GM18868 (cell line): ENCODE measurements around the gene SH3PXD2A.

Experiments used
- ATAC-seq: cut with Tn5 transposase; IDR thresholded peaks from one replicate; pipeline ENCODE4 v1.9.1; 2021; ENCODE audit warnings: mild to moderate bottlenecking, moderate library complexity; ENCODE audit not compliant: unreplicated experiment

The SH3PXD2A gene

DNA sequence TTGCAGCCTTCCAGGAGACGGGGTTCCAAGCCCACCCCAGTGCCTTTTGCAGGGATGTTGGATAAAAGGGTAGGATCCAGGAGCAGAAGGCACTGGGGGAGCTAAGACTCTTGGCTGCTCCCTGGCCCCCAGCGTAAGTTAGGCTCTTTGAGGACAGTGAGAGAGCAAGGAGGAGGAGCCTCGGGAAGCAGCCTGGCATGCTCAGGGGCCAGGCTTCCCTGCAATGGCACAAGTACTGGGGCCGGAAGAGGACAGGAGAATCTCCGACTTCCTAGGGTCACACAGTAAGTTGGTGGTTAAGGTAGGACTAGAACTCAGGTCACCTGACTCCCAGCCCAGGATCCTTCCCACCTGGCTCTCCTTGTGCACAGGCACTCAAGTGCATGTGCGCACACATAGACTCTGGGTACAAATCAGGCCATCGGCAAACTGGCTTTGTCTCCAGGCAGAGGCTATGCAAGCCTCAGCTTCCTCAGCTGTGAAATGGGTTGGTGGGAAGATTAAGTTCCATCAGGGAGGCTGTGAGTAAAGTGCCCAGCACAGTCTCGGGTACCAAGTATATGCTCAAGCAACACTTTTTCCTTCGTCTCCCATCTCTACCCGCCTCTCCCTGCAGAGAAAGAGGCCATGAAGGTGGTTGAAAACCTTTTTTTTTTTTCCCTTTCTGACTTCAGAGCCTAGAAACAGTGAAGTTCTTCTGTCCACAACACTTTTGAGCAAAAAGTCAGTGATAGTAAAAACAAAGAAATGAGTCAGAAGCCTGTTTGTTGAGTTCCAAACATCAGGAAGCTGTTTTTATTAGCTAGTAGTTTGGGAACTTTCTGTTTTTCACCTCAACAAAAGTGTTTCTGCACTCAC is 282.8 kb downstream of the SH3PXD2A start:
- ATAC-seq: no peak

DNA sequence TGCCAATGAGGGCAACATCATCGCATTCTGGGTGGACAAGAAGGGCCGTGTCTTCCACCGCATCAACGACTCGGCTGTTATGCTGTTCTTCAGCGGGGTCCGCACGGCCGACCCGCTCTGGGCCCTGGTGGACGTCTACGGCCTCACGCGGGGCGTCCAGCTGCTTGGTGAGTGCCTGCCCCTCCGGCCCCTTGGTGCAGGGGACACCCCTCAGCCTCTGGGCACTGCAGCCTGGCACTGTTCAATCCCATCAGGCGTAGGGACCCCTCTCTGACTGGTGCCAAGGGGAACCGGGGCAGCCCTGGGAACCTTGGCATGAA is 283.8 kb downstream of the SH3PXD2A start:
- no peak for ATAC-seq

DNA sequence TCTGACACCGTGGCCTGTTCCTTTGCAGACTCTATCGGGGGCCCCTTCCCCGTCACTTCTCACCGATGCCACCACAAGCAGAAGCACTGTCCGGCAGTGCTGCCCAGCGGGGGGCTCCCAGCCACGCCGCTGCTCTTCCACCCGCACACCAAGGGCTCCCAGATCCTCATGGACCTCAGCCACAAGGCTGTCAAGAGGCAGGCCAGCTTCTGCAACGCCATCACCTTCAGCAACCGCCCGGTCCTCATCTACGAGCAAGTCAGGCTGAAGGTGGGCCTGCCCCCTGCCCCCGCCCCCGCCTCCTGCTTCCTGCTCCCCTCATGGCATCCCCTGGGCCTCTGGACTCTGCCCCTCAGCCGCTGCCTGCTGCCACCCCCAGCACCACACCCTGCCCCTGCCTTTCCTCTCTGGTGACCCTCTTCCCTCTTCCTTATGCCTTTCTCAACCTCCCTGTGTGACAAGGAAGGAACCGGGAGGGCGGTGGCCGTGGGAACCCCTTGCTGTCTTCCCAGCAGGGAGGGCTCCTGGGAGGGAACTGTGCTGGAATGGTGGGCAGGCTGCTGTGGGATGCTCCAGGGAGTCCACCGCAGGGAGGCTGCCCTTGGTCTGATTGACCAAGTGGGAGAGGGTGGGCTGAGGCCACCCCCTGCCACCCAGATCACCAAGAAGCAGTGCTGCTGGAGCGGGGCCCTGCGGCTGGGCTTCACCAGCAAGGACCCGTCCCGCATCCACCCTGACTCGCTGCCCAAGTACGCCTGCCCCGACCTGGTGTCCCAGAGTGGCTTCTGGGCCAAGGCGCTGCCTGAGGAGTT is 284.3 kb downstream of the SH3PXD2A start:
- no peak for ATAC-seq

- no peak for ATAC-seq
Observed at GRCh38 chr10:103569896-103570295, 285.5 kb downstream of the SH3PXD2A start.

GRCh38 chr10:103568505-103568904 is 286.9 kb downstream of the SH3PXD2A start:
- no peak for ATAC-seq

GRCh38 chr10:103566536-103566935 is 288.8 kb downstream of the SH3PXD2A start:
- no peak for ATAC-seq

DNA sequence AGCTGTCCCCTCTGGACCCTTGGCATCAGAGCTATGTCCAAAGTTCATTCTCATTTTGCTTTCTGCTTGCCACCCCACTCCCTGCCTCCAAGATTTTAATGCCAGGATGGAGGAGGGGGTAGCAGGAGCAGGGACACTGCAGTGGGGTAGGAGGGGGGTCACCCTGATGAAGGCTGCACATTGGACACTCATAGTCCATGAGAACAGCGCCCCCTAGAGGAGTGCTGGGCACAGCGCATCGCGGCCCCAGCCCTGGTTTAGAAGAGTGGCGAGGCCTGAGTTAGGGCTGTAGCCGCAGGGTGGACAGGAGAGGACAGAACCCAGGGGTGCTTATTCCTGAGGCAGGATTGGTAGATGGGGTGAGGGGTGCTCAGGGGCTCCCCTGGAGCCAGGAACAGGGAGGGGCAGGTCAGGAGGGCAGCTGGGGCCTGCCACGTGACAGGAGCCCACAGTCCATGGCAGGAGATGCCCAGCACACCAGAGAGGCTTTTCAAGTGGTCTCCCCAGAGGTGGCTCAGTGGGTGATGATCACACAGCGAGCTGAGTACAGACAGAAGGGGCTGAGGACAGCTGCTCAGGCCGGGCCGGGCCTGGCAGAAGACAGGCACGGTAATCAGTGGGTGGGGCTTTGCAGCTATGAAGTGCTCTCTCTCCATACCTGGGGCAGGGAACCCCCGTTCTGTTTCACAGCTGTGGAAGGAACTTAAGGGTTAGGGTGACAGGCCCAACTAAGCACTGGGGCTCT is 290.4 kb downstream of the SH3PXD2A start:
- ATAC-seq: no peak

GRCh38 chr10:103564116-103564501 is 291.3 kb downstream of the SH3PXD2A start:
- ATAC-seq: no peak

DNA sequence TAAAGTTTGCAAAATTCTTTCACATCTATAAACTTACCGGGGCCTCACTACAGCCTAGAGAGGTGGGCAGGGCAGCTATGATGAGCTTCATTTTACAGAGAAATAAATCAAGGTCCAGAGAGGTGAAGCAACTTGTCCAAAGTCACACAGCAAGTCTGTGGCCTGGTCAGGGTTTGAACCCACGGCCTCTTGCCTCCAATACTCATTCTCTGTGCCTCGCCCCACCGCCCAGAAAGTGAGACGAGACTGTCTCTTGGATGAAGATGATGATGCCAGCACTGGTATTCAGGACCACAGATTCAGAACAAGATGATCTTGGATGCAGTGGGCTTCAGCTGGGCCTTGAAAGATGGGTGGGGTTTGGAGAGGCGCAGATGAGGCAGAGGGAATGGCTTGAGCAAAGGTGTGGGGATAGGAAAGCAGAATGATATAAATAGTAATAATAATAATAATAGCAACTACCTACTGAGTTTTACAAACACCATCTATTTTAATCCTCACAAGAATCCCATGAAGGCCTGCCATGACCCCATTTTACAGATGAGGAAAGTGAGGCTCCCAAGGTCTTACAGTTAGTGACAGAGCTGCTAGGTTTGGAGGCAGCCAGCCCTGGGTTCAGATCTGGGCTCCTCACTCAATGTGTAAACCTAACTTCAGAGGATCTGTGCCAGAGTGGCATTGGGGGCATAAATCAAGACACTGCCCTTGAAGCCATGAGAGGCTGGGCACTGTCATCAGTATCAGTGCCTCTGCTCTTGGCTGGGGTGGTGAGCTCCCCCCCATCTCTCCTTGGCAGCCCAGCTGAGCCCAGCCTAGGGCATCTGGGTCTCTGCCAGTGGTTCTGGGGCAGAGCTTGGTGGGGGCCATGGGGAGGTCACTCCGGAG is 291.9 kb downstream of the SH3PXD2A start:
- ATAC-seq: no peak

DNA sequence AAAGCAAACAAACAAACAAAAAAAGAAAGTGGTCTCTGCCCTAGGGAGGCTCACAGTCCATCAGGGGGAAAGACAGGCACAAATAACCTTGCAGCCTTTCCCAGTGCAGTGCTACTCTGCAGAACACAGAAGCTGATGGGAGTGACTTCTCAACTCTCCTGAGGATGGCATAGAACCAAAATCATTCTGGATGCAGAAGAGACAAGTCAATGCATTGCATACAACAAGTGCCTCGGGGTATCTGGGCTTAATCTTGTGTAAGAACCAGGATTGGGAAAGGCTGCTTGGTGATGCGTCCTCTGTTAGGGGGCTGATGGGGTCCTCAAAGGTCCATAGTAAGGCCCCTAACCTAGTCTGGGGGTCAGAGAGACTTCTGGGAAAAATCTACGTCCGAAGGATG is 293.0 kb downstream of the SH3PXD2A start:
- ATAC-seq: no peak

DNA sequence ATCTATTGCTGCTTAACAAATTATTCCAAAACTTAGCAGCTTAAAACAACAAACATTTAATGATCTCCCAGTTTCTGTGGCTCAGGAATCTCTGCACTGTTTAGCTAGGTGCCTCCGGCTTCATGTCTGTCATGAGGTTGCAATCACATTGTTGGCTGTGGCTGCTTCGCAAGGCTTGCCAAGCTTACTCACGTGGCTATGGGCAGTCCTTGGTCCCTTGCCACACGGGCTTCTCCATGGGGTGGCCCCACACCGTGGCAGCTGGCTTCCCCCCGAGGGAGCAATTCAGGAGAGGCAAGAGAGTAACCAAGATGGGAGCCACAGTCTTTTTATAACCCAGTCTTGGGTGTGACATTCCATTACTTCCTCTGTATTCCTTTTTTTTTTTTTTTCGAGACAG is 294.5 kb downstream of the SH3PXD2A start:
- ATAC-seq: no peak

DNA sequence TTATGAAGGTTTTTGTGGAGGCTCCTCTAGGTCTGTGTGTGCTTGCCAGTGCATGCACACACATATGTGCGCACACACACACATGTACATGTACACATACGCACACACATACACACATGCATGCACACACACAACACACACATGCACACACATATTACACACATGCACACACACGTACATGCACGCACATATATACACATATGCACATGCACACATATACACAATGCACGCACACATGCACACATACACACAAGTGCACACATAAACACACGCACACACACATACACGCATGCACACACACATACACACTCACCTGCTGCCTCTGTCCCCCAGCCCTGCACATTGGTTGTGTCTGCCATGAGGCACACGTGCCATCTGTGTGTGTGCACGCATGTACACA is 295.6 kb downstream of the SH3PXD2A start:
- ATAC-seq: no peak

DNA sequence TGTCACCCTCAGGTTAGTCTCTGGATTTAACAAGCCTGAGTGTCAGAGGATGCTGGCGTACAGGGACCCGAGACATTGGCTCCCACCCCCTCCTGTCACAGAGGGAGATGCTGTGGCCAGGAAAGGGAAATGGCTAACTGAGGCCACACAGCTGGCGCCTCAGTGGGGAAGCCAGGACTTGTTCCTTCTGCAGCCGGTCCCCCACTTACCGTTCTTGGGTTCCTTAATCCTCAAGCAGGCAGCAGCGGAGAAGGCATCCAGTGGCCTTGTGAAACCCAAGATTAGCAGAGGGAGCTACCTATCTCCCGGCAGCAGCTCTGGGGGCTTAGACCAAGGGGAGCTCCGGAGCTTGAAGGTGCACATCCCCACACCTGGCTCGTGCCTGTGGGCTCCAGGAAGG is 296.5 kb downstream of the SH3PXD2A start:
- no peak for ATAC-seq

- ATAC-seq: no peak
Observed at GRCh38 chr10:103557455-103557854, 297.9 kb downstream of the SH3PXD2A start.

GRCh38 chr10:103556383-103557007 is 298.9 kb downstream of the SH3PXD2A start:
- no peak for ATAC-seq

GRCh38 chr10:103555712-103556111 is 299.7 kb downstream of the SH3PXD2A start:
- no peak for ATAC-seq

GRCh38 chr10:103555325-103555649 is 300.1 kb downstream of the SH3PXD2A start:
- no peak for ATAC-seq

- ATAC-seq: no peak
Observed at GRCh38 chr10:103554488-103555324, 300.7 kb downstream of the SH3PXD2A start.

- no peak for ATAC-seq
Observed at GRCh38 chr10:103553743-103554487, 301.5 kb downstream of the SH3PXD2A start.
